HAP-1 (cell line): ENCODE measurements around the gene STK17A.
"Not testable (repeated sequence)": the region's sequence is repeated elsewhere in the genome, so short reads cannot be mapped to it uniquely, and the experiment has no call there.

Experiments
- DNase-seq, 2 experiments: peaks; one replicate each; pipeline ENCODE4 v3.0.0-alpha.2; 2016 to 2020; ENCODE audit warnings: low spot score in 2 of 2
- H3K27me3 ChIP-seq: fragments of 250-450 bp; sonication (Bioruptor Pico); 2 replicates; pipeline ENCODE4 v1.5.1; 2020; ENCODE audit warnings: low read depth, mild to moderate bottlenecking, moderate library complexity
- H3K36me3 ChIP-seq: fragments of 250-450 bp; sonication (Bioruptor Pico); replicated peaks from 2 replicates; pipeline ENCODE4 v1.5.1; 2020; ENCODE audit warnings: mild to moderate bottlenecking
- H3K4me1 ChIP-seq: fragments of 250-450 bp; sonication (Bioruptor Pico); 2 replicates; pipeline ENCODE4 v1.5.1; 2020; ENCODE audit warnings: mild to moderate bottlenecking
- H3K4me3 ChIP-seq: fragments of 250-450 bp; sonication (Bioruptor Pico); 2 replicates; pipeline ENCODE4 v1.5.1; 2020; ENCODE audit warnings: mild to moderate bottlenecking, moderate library complexity
- H3K9me3 ChIP-seq: fragments of 250-450 bp; sonication (Bioruptor Pico); 2 replicates; pipeline ENCODE4 v1.5.1; 2020; ENCODE audit warnings: mild to moderate bottlenecking, moderate library complexity
- in situ Hi-C: fragments of 300-500 bp; cut with MboI; formaldehyde crosslinking; loops from 3 replicates; pipeline ENCODE4 v1.14.3; 2020; ENCODE audit warnings: low sequenced_read_pairs, inconsistent platforms, mixed read lengths

The STK17A gene

GRCh38 chr7:43576241-43576640 lies 6.7 kb upstream of the STK17A start:
- Histone ChIP-seq H3K4me1 (peaks cover 2% of the 10 kb centered on the region; the same call in 1 of the 2 replicates), H3K36me3 (no peaks in the 10 kb centered on the region), H3K4me3 (no peak overlapping the region), H3K9me3 (no peaks in the 10 kb centered on the region), H3K27me3 (peaks cover 10% of the 10 kb centered on the region)
- in situ Hi-C loops = loop anchor here (25.0 kb wide), 1 partner anchor 261 kb away; no protein-coding TSS in a partner anchor
- no peak for DNase-seq

- Histone ChIP-seq H3K27me3 (peaks cover 21% of the 10 kb centered on the region), H3K36me3 (no peaks in the 10 kb centered on the region), H3K4me1 (peaks cover 6% of the 10 kb centered on the region), H3K4me3 (no peak overlapping the region), H3K9me3 (no peaks in the 10 kb centered on the region)
- DNase-seq = peak; percentile 24 to 70
- in situ Hi-C loops = loop anchor here (25.0 kb wide), 1 partner anchor 260 kb away; no protein-coding TSS in a partner anchor
These were observed 5.4 kb upstream of the STK17A start for GRCh38 chr7:43577485-43577951.

GRCh38 chr7:43583424-43584194 lies 701 bp downstream of the STK17A start:
- Histone ChIP-seq H3K27me3 (peaks cover 22% of the 10 kb centered on the region), H3K9me3 (no peaks in the 10 kb centered on the region), H3K36me3 (no peaks in the 10 kb centered on the region), H3K4me3 (peak overlapping the region; percentile 69), H3K4me1 (peaks cover 5% of the 10 kb centered on the region; the same call in 1 of the 2 replicates)
- in situ Hi-C loops = loop anchor here (5.0 to 25.0 kb wide), 2 partner anchors 134 to 254 kb away; no protein-coding TSS in a partner anchor
- peak; percentile 33 to 74 for DNase-seq

- Histone ChIP-seq H3K36me3 (no peaks in the 10 kb centered on the region), H3K27me3 (peaks cover 22% of the 10 kb centered on the region), H3K9me3 (no peaks in the 10 kb centered on the region), H3K4me3 (peak overlapping the region; percentile 69), H3K4me1 (peaks cover 5% of the 10 kb centered on the region; the same call in 1 of the 2 replicates)
- in situ Hi-C loops = loop anchor here (5.0 to 25.0 kb wide), 2 partner anchors 133 to 253 kb away; no protein-coding TSS in a partner anchor
- peak in 1 of 2 experiments; percentile 23 for DNase-seq
These were observed 1.3 kb downstream of the STK17A start for GRCh38 chr7:43584195-43584586.

GRCh38 chr7:43584733-43585132 lies 1.8 kb downstream of the STK17A start:
- not testable (repeated sequence) for H3K36me3 ChIP-seq, H3K9me3 ChIP-seq, H3K4me1 ChIP-seq
- DNase-seq = peak in 1 of 2 experiments; percentile 22
- peak overlapping the region; percentile 69 for H3K4me3 ChIP-seq
- in situ Hi-C loops = loop anchor here (5.0 to 25.0 kb wide), 2 partner anchors 133 to 253 kb away; no protein-coding TSS in a partner anchor
- H3K27me3 ChIP-seq = peaks cover 22% of the 10 kb centered on the region

GRCh38 chr7:43585562-43585961 lies 2.7 kb downstream of the STK17A start:
- no peaks in the 10 kb centered on the region for H3K36me3 ChIP-seq
- no peak overlapping the region for H3K4me3 ChIP-seq
- H3K27me3 ChIP-seq = peaks cover 18% of the 10 kb centered on the region
- peaks cover 5% of the 10 kb centered on the region; the same call in 1 of the 2 replicates for H3K4me1 ChIP-seq
- in situ Hi-C loops = loop anchor here (25.0 kb wide), 1 partner anchor 252 kb away; no protein-coding TSS in a partner anchor
- no peaks in the 10 kb centered on the region for H3K9me3 ChIP-seq
- no peak for DNase-seq

- H3K4me1 ChIP-seq = peaks cover 5% of the 10 kb centered on the region; the same call in 1 of the 2 replicates
- H3K4me3 ChIP-seq = no peak overlapping the region
These were observed 3.5 kb downstream of the STK17A start for GRCh38 chr7:43586251-43586900.

GRCh38 chr7:43588477-43589132 lies 5.7 kb downstream of the STK17A start:
- H3K4me1 ChIP-seq = peaks cover 6% of the 10 kb centered on the region
- H3K27me3 ChIP-seq = no peaks in the 10 kb centered on the region
- H3K4me3 ChIP-seq = no peak overlapping the region
- in situ Hi-C loops = loop anchor here (25.0 kb wide), 1 partner anchor 249 kb away; no protein-coding TSS in a partner anchor
- H3K36me3 ChIP-seq = no peaks in the 10 kb centered on the region
- no peak for DNase-seq
- H3K9me3 ChIP-seq = no peaks in the 10 kb centered on the region

More at GRCh38 chr7:43586251-43586900, 3.5 kb downstream of the STK17A start:
- DNase-seq = no peak
- H3K27me3 ChIP-seq = peaks cover 10% of the 10 kb centered on the region
- in situ Hi-C loops = loop anchor here (25.0 kb wide), 1 partner anchor 251 kb away; no protein-coding TSS in a partner anchor
- no peaks in the 10 kb centered on the region for H3K36me3 ChIP-seq
- H3K9me3 ChIP-seq = no peaks in the 10 kb centered on the region

- Histone ChIP-seq H3K9me3 (no peaks in the 10 kb centered on the region), H3K27me3 (no peaks in the 10 kb centered on the region), H3K4me1 (peaks cover 6% of the 10 kb centered on the region), H3K4me3 (no peak overlapping the region), H3K36me3 (no peaks in the 10 kb centered on the region)
- DNase-seq = no peak
- in situ Hi-C loops = loop anchor here (25.0 kb wide), 1 partner anchor 248 kb away; no protein-coding TSS in a partner anchor
These were observed 6.2 kb downstream of the STK17A start for GRCh38 chr7:43589133-43589478.

GRCh38 chr7:43589728-43590127 lies 6.8 kb downstream of the STK17A start:
- H3K4me3 ChIP-seq = no peak overlapping the region
- H3K27me3 ChIP-seq = no peaks in the 10 kb centered on the region
- no peaks in the 10 kb centered on the region for H3K9me3 ChIP-seq
- no peak for DNase-seq
- H3K36me3 ChIP-seq = no peaks in the 10 kb centered on the region
- in situ Hi-C loops = loop anchor here (25.0 kb wide), 1 partner anchor 248 kb away; no protein-coding TSS in a partner anchor
- peaks cover 6% of the 10 kb centered on the region for H3K4me1 ChIP-seq

GRCh38 chr7:43590862-43591557 lies 8.1 kb downstream of the STK17A start:
- peaks cover 6% of the 10 kb centered on the region for H3K4me1 ChIP-seq
- H3K9me3 ChIP-seq = no peaks in the 10 kb centered on the region
- H3K4me3 ChIP-seq = no peak overlapping the region
- no peaks in the 10 kb centered on the region for H3K36me3 ChIP-seq
- in situ Hi-C loops = loop anchor here (25.0 kb wide), 1 partner anchor 246 kb away; no protein-coding TSS in a partner anchor
- no peaks in the 10 kb centered on the region for H3K27me3 ChIP-seq
- DNase-seq = no peak

- Histone ChIP-seq H3K27me3 (no peaks in the 10 kb centered on the region), H3K9me3 (no peaks in the 10 kb centered on the region), H3K36me3 (no peaks in the 10 kb centered on the region), H3K4me3 (no peak overlapping the region), H3K4me1 (peaks cover 6% of the 10 kb centered on the region)
- in situ Hi-C loops = loop anchor here (25.0 kb wide), 1 partner anchor 246 kb away; no protein-coding TSS in a partner anchor
- DNase-seq = no peak
These were observed 8.8 kb downstream of the STK17A start for GRCh38 chr7:43591558-43592180.
